ENCODE measurements around the gene MYBBP1A.
A peak's percentile ranks its signal among the peaks of the same experiment; 100 is the strongest.

MYBBP1A gene

DNA sequence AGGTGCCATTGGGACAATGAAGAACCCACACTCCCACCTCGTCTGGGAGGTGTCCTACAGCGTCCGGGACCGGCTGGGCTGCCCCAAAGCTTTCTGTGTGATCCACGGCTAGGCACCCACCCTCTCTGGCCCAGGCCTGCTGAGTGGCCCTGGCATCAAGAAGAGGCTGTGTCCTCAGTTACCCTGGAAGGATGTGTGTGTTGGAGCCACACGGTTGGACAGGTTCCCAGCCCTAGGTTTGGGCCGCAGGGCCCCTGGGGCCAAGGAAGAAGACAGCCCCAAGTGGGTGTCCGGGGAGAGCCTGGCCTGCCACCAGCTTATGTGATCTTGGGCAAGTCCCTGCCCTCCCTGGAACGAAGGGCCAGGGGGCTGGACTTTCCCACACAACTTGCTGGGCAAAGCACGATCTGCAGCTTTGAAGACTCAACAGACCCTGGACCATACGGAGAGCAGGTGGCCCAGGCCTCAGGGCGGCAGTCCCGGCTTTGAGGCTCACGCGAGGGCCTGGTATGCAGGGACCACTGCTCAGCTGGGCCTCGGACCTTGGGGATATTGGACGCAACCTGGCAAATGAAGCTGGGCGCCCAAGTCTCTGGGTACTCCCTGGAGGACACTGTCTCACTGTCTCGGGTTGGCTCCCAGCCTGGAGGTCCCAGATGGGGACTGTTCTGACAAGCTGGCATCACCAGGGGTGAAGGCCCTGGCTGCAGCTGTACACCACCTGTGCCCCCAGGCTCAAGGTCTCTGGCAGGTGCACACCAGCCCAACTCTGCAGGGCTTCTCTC is 17.5 kb downstream of the MYBBP1A start:
- Histone ChIP-seq H3K27me3 (ENCODE audit: control insufficient read depth in 1 of 2, insufficient read depth in 2 of 2, low read length in 2 of 2) (peaks cover 0 to 13% of the 10 kb centered on the region in 2 donors), H3K36me3 (ENCODE audit: insufficient read depth, low read length) (peaks cover 8% of the 10 kb centered on the region), H3K4me3 (ENCODE audit: low read depth in 1 of 2, low read length in 2 of 2) (no peak overlapping the region), H3K9me3 (ENCODE audit: low read length) (no peaks in the 10 kb centered on the region), H3K9ac (ENCODE audit: low read length) (no peak overlapping the region), H3K4me1 (ENCODE audit: insufficient read depth, low read length) (peaks cover 8% of the 10 kb centered on the region), H3K27ac (ENCODE audit: low read depth, low read length) (no peak overlapping the region)

DNA sequence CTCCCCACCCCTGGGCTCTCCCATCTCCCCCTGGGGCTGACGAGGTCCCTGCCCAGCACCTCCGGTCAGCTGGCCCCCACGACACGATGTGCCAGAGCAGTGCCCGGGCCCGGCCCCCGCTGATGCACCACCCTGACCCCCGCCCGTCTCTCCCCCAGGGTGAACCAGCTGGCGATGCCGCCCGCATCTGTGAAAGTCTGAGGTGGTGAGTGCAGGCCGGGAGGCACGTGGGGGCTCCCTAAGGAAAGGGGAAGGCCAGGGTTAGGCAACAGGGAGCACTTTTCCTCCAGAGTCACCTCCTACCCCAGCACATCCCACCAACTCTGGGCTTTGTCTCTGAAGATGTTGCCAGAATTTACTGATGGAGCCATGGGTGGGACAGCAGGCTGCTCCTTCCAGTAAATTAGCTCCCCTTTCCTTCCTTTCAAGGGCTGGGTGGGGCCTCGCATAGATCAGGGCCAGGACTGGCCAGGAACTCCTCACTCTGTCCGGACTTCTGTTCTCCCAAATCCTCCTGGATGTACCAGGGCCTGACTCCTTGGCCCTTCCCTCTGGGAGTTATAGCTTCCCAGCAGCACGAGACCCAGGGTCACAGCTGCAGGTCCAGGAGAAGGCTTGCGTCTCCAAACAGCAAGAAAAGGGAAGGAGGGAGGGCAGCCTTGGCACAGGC is 18.3 kb downstream of the MYBBP1A start:
- no peak overlapping the region for H3K9ac ChIP-seq (ENCODE audit: low read length)
- H3K27me3 ChIP-seq (ENCODE audit: control insufficient read depth in 1 of 2, insufficient read depth in 2 of 2, low read length in 2 of 2), result peaks cover 0 to 13% of the 10 kb centered on the region in 2 donors
- peaks cover 8% of the 10 kb centered on the region for H3K4me1 ChIP-seq (ENCODE audit: insufficient read depth, low read length)
- H3K36me3 ChIP-seq (ENCODE audit: insufficient read depth, low read length), result peaks cover under 1% of the 10 kb centered on the region
- H3K4me3 ChIP-seq (ENCODE audit: low read depth in 1 of 2, low read length in 2 of 2), result peak overlapping the region in 1 of 2 donors; percentile 14
- no peaks in the 10 kb centered on the region for H3K9me3 ChIP-seq (ENCODE audit: low read length)
- no peak overlapping the region for H3K27ac ChIP-seq (ENCODE audit: low read depth, low read length)

DNA sequence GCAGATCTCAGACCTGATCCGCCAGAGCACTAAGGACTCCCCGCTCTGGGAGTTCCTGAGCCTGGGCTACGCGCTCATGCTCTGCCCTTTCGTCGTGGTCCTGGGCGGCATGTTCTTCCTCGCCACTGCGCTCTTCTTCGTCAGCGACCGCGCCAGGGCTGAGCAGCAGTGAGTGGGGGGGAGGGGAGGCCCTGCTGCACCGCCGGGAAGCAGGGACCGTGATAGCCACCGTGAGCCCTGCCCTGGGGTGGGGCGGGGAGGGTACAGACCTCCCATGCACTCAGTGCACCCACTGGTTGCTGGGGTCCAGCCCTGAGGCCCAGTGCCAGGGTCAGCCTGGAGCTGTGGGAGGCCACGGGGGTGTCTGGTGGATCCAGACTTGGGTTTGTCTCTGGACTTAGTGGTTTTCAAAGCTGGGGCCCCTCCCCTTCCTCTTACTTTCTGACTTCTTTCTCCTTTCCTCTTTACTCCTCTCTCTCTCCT is 18.9 kb downstream of the MYBBP1A start:
- no peak overlapping the region for H3K27ac ChIP-seq (ENCODE audit: low read depth, low read length)
- H3K27me3 ChIP-seq (ENCODE audit: control insufficient read depth in 1 of 2, insufficient read depth in 2 of 2, low read length in 2 of 2), result peaks cover 0 to 13% of the 10 kb centered on the region in 2 donors
- peak overlapping the region; percentile 8 to 14 for H3K4me3 ChIP-seq (ENCODE audit: low read depth in 1 of 2, low read length in 2 of 2)
- peaks cover 8% of the 10 kb centered on the region for H3K4me1 ChIP-seq (ENCODE audit: insufficient read depth, low read length)
- H3K36me3 ChIP-seq (ENCODE audit: insufficient read depth, low read length), result no peaks in the 10 kb centered on the region
- H3K9me3 ChIP-seq (ENCODE audit: low read length), result no peaks in the 10 kb centered on the region
- H3K9ac ChIP-seq (ENCODE audit: low read length), result no peak overlapping the region

DNA sequence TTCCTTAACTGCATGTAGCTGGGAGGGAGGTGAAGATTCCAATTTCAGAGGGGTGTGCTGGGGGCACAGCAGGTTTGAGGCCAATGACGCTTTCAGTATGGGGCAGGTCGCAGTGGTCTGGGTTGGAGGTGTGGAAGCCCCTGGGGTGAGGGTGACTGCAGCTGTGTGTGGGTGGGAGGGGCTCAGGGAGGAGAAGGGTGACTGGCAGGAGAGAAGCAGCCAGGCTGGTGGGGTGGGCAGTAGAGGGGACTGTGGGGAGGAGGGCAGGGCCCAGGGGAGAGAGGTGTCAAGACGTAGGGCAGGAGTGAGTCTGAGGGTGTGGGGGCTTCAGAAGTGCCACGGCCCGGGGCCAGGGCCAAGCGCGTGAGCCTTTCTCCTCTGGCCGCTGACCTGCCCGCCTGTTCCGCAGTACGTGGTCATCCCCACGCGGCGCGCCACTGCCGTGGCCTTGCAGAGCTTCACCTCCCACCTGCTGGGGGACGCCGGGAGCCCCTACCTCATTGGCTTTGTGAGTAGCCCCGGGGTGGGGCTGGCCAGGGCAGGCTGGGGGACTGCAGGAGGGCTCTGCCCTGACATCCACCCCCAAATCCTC is 19.4 kb downstream of the MYBBP1A start:
- Histone ChIP-seq H3K9ac (ENCODE audit: low read length) (no peak overlapping the region), H3K4me1 (ENCODE audit: insufficient read depth, low read length) (peaks cover 8% of the 10 kb centered on the region), H3K4me3 (ENCODE audit: low read depth in 1 of 2, low read length in 2 of 2) (peak overlapping the region; percentile 8 to 14)

DNA sequence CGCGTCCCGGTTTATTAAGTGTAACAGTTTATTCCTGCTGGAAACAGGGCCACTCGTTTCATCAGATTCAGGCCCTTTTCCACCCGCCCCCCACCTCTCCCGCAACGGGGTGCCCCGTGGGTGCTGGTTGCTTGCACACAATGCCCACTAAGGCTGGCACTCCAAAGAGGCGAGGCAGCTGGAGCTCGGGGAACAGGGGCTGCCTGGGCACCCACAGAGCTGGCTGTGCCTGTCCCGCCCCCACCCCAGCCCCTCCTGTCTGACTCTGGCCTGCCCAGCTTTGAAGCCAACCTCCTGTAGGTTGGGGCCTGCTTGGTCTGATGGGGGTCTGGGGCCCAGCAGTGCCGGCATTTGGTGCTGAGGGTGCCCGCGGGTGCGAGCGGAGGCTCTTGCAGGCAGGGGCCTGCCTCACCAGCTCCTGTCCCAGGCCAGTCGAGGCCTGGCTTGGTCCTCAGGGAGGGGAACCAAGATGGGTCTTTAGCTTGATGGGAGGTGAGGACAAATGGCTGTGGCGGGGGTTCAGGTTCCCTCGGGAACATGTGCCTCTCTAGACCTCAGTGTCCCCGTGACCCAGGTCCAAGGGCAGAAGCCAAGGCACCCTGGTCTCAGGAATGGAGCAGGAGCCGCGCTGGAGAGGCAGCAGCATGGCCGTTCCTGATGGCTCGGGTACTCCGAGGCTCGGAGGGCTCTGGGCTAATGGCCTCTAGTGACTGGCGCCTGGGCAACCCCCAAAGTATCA is 20.1 kb downstream of the MYBBP1A start:
- Histone ChIP-seq H3K9ac (ENCODE audit: low read length) (no peak overlapping the region), H3K36me3 (ENCODE audit: insufficient read depth, low read length) (no peaks in the 10 kb centered on the region), H3K9me3 (ENCODE audit: low read length) (no peaks in the 10 kb centered on the region), H3K27ac (ENCODE audit: low read depth, low read length) (no peak overlapping the region), H3K27me3 (ENCODE audit: control insufficient read depth in 1 of 2, insufficient read depth in 2 of 2, low read length in 2 of 2) (peaks cover 0 to 13% of the 10 kb centered on the region in 2 donors), H3K4me3 (ENCODE audit: low read depth in 1 of 2, low read length in 2 of 2) (no peak overlapping the region), H3K4me1 (ENCODE audit: insufficient read depth, low read length) (peaks cover 8% of the 10 kb centered on the region)

More for the DNA sequence above, 19.4 kb downstream of the MYBBP1A start:
- Histone ChIP-seq H3K27ac (ENCODE audit: low read depth, low read length) (no peak overlapping the region), H3K9me3 (ENCODE audit: low read length) (no peaks in the 10 kb centered on the region), H3K36me3 (ENCODE audit: insufficient read depth, low read length) (no peaks in the 10 kb centered on the region), H3K27me3 (ENCODE audit: control insufficient read depth in 1 of 2, insufficient read depth in 2 of 2, low read length in 2 of 2) (peaks cover 0 to 13% of the 10 kb centered on the region in 2 donors)

- H3K4me3 ChIP-seq (ENCODE audit: low read depth in 1 of 2, low read length in 2 of 2), result no peak overlapping the region
- peaks cover 8% of the 10 kb centered on the region for H3K4me1 ChIP-seq (ENCODE audit: insufficient read depth, low read length)
- H3K9ac ChIP-seq (ENCODE audit: low read length), result no peak overlapping the region
- H3K36me3 ChIP-seq (ENCODE audit: insufficient read depth, low read length), result no peaks in the 10 kb centered on the region
- no peaks in the 10 kb centered on the region for H3K9me3 ChIP-seq (ENCODE audit: low read length)
- peaks cover 0 to 13% of the 10 kb centered on the region in 2 donors for H3K27me3 ChIP-seq (ENCODE audit: control insufficient read depth in 1 of 2, insufficient read depth in 2 of 2, low read length in 2 of 2)
- H3K27ac ChIP-seq (ENCODE audit: low read depth, low read length), result peak overlapping the region; percentile 23
Observed at GRCh38 chr17:4534515-4534914, 20.7 kb downstream of the MYBBP1A start.

DNA sequence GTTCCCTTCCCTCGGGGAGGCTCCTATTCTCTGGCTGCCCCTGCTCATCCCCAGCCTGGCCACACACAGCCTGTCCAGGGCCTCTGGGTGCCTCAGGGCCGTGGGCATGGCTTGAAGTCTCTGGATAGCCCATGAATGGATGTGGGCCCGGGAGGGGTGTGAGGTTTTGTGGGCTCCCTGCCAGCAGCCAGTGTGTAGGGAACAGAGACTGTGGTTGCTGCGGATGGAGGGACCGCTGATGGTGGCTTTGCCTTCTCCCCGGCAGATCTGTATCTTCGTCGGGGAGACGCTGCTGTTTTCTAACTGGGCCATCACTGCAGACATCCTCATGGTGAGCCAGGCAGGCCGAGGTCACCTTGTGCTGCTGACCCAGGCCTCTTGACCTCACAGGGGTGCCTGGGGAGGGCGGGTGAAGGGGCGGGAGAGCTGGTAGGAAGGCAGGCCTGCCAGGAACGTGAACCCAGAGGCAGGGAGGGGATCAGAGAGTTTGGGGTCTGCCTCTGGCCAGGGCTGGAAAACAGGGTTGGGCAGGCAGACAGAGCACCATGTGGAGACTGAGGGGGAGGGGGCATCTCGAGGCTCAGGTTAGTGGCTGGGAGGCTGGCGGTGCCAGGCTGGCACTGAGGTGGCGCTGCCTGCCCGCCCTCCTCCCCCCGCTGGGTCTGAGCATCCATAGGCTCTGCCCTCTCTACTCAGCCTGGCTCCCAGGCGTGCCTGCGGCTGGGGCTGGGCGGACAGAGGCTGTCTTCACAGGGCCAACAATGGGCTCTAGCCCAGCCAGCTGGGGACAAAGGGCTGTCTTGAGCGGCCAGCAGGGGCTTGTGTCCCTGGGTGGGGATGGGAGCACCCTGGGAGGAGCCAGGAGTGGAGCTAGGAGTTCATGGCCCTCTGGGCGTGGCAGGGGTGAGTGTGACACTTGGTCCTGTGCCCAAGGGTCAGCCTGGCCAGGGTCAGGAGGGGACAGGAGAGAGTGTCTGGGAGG is 21.4 kb downstream of the MYBBP1A start:
- H3K27me3 ChIP-seq (ENCODE audit: control insufficient read depth in 1 of 2, insufficient read depth in 2 of 2, low read length in 2 of 2), result peaks cover 0 to 13% of the 10 kb centered on the region in 2 donors
- H3K27ac ChIP-seq (ENCODE audit: low read depth, low read length), result peak overlapping the region; percentile 23
- H3K9ac ChIP-seq (ENCODE audit: low read length), result no peak overlapping the region
- H3K9me3 ChIP-seq (ENCODE audit: low read length), result no peaks in the 10 kb centered on the region
- H3K4me3 ChIP-seq (ENCODE audit: low read depth in 1 of 2, low read length in 2 of 2), result no peak overlapping the region
- H3K36me3 ChIP-seq (ENCODE audit: insufficient read depth, low read length), result no peaks in the 10 kb centered on the region
- peaks cover 8% of the 10 kb centered on the region for H3K4me1 ChIP-seq (ENCODE audit: insufficient read depth, low read length)

- Histone ChIP-seq H3K27me3 (ENCODE audit: control insufficient read depth in 1 of 2, insufficient read depth in 2 of 2, low read length in 2 of 2) (peaks cover 0 to 13% of the 10 kb centered on the region in 2 donors), H3K36me3 (ENCODE audit: insufficient read depth, low read length) (no peaks in the 10 kb centered on the region), H3K27ac (ENCODE audit: low read depth, low read length) (no peak overlapping the region), H3K4me3 (ENCODE audit: low read depth in 1 of 2, low read length in 2 of 2) (no peak overlapping the region), H3K9me3 (ENCODE audit: low read length) (no peaks in the 10 kb centered on the region), H3K4me1 (ENCODE audit: insufficient read depth, low read length) (peaks cover 8% of the 10 kb centered on the region), H3K9ac (ENCODE audit: low read length) (no peak overlapping the region)
Observed at GRCh38 chr17:4532860-4533522, 22.2 kb downstream of the MYBBP1A start.

DNA sequence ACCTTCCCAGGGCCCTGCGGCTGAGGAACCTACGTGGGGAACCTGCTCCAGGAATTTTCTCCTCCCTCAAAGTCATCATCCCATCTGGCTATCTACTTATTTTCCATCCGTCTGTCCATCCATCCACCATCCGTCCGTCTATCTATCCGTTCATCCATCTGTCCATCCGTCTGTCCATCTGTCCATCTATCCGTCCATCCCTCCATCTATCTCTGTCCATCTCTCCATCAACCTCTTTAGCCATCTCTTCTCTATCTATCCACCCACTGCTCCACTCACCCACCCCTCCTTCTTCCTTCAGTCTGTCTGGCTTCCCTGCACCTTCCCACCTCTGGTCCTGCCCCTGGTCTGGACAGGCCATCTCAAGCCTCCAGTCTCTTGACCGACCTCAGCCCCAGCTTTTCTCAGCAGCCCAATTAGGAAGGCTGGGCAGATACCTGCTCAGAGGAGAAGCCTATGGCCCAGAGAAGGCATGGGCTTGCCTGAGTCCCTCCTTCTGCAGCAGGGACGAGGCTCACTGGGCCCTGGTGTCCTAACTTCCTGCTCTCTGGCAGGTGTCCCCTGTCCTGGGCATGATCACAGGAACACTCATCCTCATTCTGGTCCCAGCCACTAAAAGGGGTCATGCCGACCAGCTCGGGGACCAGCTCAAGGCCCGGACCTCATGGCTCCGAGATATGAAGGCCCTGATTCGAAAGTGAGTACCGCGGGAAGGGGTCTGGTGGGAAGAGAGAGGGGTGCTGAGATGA is 23.0 kb downstream of the MYBBP1A start:
- peaks cover 0 to 13% of the 10 kb centered on the region in 2 donors for H3K27me3 ChIP-seq (ENCODE audit: control insufficient read depth in 1 of 2, insufficient read depth in 2 of 2, low read length in 2 of 2)
- no peaks in the 10 kb centered on the region for H3K9me3 ChIP-seq (ENCODE audit: low read length)
- H3K36me3 ChIP-seq (ENCODE audit: insufficient read depth, low read length), result no peaks in the 10 kb centered on the region
- H3K4me3 ChIP-seq (ENCODE audit: low read depth in 1 of 2, low read length in 2 of 2), result no peak overlapping the region
- H3K9ac ChIP-seq (ENCODE audit: low read length), result no peak overlapping the region
- no peak overlapping the region for H3K27ac ChIP-seq (ENCODE audit: low read depth, low read length)
- H3K4me1 ChIP-seq (ENCODE audit: insufficient read depth, low read length), result peaks cover 4% of the 10 kb centered on the region
